K562 (cell line): ENCODE results near the gene MC2R. TPM values are rescaled to one million over a fixed set of nuclear protein-coding genes. Genes with fewer than 3 reads are reported as not detected.

Experiments
- ATAC-seq: fragments of 200-7000 bp; cut with Tn5 transposase; 3 replicates; pipeline ENCODE4 v1.9.1; 2020; ENCODE audit warnings: moderate library complexity
- BruUV-seq: library from RNA; stranded (reverse); fragments of 400-500 nt; replicated peaks from 2 replicates; lab custom pipeline; 2021; lab: Mats Ljungman, UMichigan
- CTCF ChIA-PET: fragments of 300-600 bp; formaldehyde crosslinking; extraction: SDS; loops from one replicate; lab custom pipeline; 2021; ENCODE audit warnings: low intra/inter-chr PET ratio; lab: Yijun Ruan, JAX
- POLR2A ChIA-PET: fragments of 300-600, 350-650 bp; sonication (Branson Sonifier 250); formaldehyde crosslinking; extraction: SDS; loops from one replicate; lab custom pipeline; 2021; ENCODE audit warnings: antibody characterized with exemption, inconsistent platforms; lab: Yijun Ruan, JAX
- DNase-seq, 4 experiments: peaks; one replicate each; pipeline versions ENCODE4 v3.0.0 to v3.0.0-alpha.2; 2011 to 2018; ENCODE audit warnings: low spot score in 3 of 4, mixed read lengths in 3 of 4; ENCODE audit errors: extremely low read depth in 1 of 4
- FAIRE-seq: peaks from 2 replicates; lab custom pipeline; 2011; peaks lifted over from hg19 to GRCh38; lab: Jason Lieb, UNC
- H2AFZ ChIP-seq: 2 replicates; pipeline ENCODE4 v1.6.0; 2011; ENCODE audit warnings: low read depth, low read length, control low read depth, inconsistent platforms
- H3K27ac ChIP-seq: fragments of 200-600 bp; 3 replicates; pipeline ENCODE4 v1.8.0; 2011; ENCODE audit warnings: low read depth, mild to moderate bottlenecking, control low read depth, inconsistent platforms, low read length, moderate library complexity, mixed read lengths; ENCODE audit errors: extremely low read depth
- H3K27me3 ChIP-seq, 2 experiments: fragments of 300-600 bp in 1 of 2; 2 replicates in 1 of 2; 3 replicates in 1 of 2; pipeline versions ENCODE4 v1.6.0 to v1.8.0; 2011; ENCODE audit warnings: inconsistent platforms in 2 of 2, low read length in 2 of 2, mild to moderate bottlenecking in 1 of 2, mixed read lengths in 1 of 2, moderate library complexity in 1 of 2; ENCODE audit not compliant: control insufficient read depth in 2 of 2, insufficient read depth in 2 of 2
- H3K36me3 ChIP-seq: fragments of 300-600 bp; 3 replicates; pipeline ENCODE4 v1.8.0; 2011; ENCODE audit warnings: mild to moderate bottlenecking, low read length, inconsistent platforms; ENCODE audit not compliant: control insufficient read depth, insufficient read depth
- H3K4me1 ChIP-seq, 2 experiments: fragments of 200-600 bp in 1 of 2; replicated peaks in 1 of 2; 2 replicates in 1 of 2; 3 replicates in 1 of 2; pipeline versions ENCODE4 v1.5.1 to v1.8.0; 2011; ENCODE audit warnings: inconsistent platforms in 2 of 2, low read length in 2 of 2, mild to moderate bottlenecking in 1 of 2, mixed read lengths in 1 of 2, moderate library complexity in 1 of 2; ENCODE audit not compliant: control insufficient read depth in 2 of 2, insufficient read depth in 2 of 2
- H3K4me2 ChIP-seq: 2 replicates; pipeline ENCODE4 v1.6.1; 2011; ENCODE audit warnings: low read length, control low read depth, inconsistent platforms, mixed read lengths; ENCODE audit not compliant: insufficient read depth
- H3K4me3 ChIP-seq: fragments of 200-600 bp; sonication (generic), shearing (Covaris generic); 2 replicates; pipeline ENCODE4 v1.5.1; 2016; ENCODE audit warnings: control low read depth, inconsistent platforms
- H3K79me2 ChIP-seq: fragments of 200-600 bp; 3 replicates; pipeline ENCODE4 v1.8.0; 2011; ENCODE audit warnings: low read length, inconsistent platforms; ENCODE audit not compliant: control insufficient read depth, insufficient read depth
- H3K9ac ChIP-seq, 2 experiments: 2 replicates each; pipeline versions ENCODE4 v1.6.0 to v1.6.1; 2011; ENCODE audit warnings: low read depth in 2 of 2, low read length in 2 of 2, control low read depth in 1 of 2, inconsistent platforms in 1 of 2, mild to moderate bottlenecking in 1 of 2, mixed read lengths in 1 of 2; ENCODE audit not compliant: insufficient read depth in 1 of 2
- H3K9me1 ChIP-seq: one replicate; pipeline ENCODE4 v1.6.0; 2011; ENCODE audit warnings: inconsistent platforms, mild to moderate bottlenecking, low read length, moderate library complexity; ENCODE audit not compliant: control insufficient read depth, insufficient read depth
- H3K9me3 ChIP-seq: replicated peaks from 2 replicates; pipeline ENCODE4 v1.5.1; 2011; ENCODE audit warnings: low read depth, low read length, inconsistent platforms; ENCODE audit not compliant: control insufficient read depth, insufficient read depth
- H4K20me1 ChIP-seq: replicated peaks from 2 replicates; pipeline ENCODE4 v1.6.1; 2011; ENCODE audit warnings: low read length, inconsistent platforms, mixed read lengths; ENCODE audit not compliant: control insufficient read depth, insufficient read depth
- BRF1 ChIP-seq: IDR thresholded peaks from 3 replicates; pipeline ENCODE4 v1.6.1; 2011; ENCODE audit warnings: borderline replicate concordance, mild to moderate bottlenecking; ENCODE audit not compliant: insufficient read length; ENCODE audit errors: extremely low read depth
- IRF2 ChIP-seq: sonication (generic); formaldehyde crosslinking; IDR thresholded peaks from 2 replicates; pipeline ENCODE4 v1.8.1; 2022; ENCODE audit warnings: mild to moderate bottlenecking, missing genetic modification reagents
- KHSRP ChIP-seq: fragments of 450-650 bp; IDR thresholded peaks from 2 replicates; pipeline ENCODE4 v1.6.1; 2017
- KLF16 ChIP-seq: IDR thresholded peaks from 2 replicates; pipeline ENCODE4 v1.6.1; 2016; ENCODE audit warnings: antibody characterized with exemption
- MAZ ChIP-seq, 2 experiments: fragments of 450-650 bp in 1 of 2; sonication (generic) in 1 of 2; formaldehyde crosslinking; IDR thresholded peaks in 1 of 2; conservative IDR thresholded peaks in 1 of 2; 2 replicates each; pipeline versions ENCODE4 v1.4.0 to v1.5.0; 2020; ENCODE audit warnings: mild to moderate bottlenecking in 1 of 2, missing genetic modification reagents in 1 of 2
- PCBP2 ChIP-seq: fragments of 200-400 bp; formaldehyde crosslinking; IDR thresholded peaks from 2 replicates; pipeline ENCODE4 v1.6.1; 2018; ENCODE audit warnings: low read length, low read depth, mild to moderate bottlenecking, moderate library complexity; ENCODE audit not compliant: poor library complexity, severe bottlenecking
- POLR2B ChIP-seq: fragments of 450-650 bp; IDR thresholded peaks from 2 replicates; pipeline ENCODE4 v1.6.1; 2018; ENCODE audit warnings: low read depth; ENCODE audit not compliant: partially characterized antibody
- PTRF ChIP-seq: fragments of 450-650 bp; IDR thresholded peaks from 2 replicates; pipeline ENCODE4 v1.6.1; 2016; ENCODE audit warnings: mild to moderate bottlenecking, missing genetic modification characterization, missing compliant biosample characterization
- SAFB ChIP-seq: fragments of 200-400 bp; formaldehyde crosslinking; IDR thresholded peaks from 2 replicates; pipeline ENCODE4 v1.6.1; 2017; ENCODE audit warnings: low read depth, low read length, borderline replicate concordance
- TEAD2 ChIP-seq: fragments of 450-650 bp; IDR thresholded peaks from 2 replicates; pipeline ENCODE4 v1.6.1; 2016; ENCODE audit warnings: missing genetic modification characterization, control low read depth, missing compliant biosample characterization
- ZNF707 ChIP-seq: fragments of 250-450 bp; sonication (Bioruptor Pico); conservative IDR thresholded peaks from 2 replicates; pipeline ENCODE4 v1.8.0; 2022; ENCODE audit warnings: inconsistent platforms, mild to moderate bottlenecking, moderate library complexity
- WGBS: fragments of 100-300 bp; shearing (Covaris generic); methylation state at CpG from one replicate; pipeline ENCODE4 v1.1.6; 2016; ENCODE audit warnings: low coverage, mixed read lengths; ENCODE audit not compliant: insufficient coverage; ENCODE audit errors: missing lambda C conversion rate; 5-methylcytosine and 5-hydroxymethylcytosine counted together
- in situ Hi-C: fragments of 300-500 bp; cut with MboI; formaldehyde crosslinking; loops from 4 replicates; pipeline ENCODE4 v1.15.0; 2018; ENCODE audit warnings: inconsistent platforms, mixed read lengths
- intact Hi-C: fragments of 100-400 bp; cut with micrococcal nuclease; formaldehyde crosslinking; loops from 2 replicates; pipeline ENCODE4 v1.14.2; 2022
- polyA plus RNA-seq, 8 experiments: library from polyadenylated mRNA; depleted of rRNA in 4 of 8; stranded (reverse) in 5 of 8; unstranded in 3 of 8; fragments of >200 nt; fragmentation: Nextera tagmentation in 2 of 8; fragmentation: Illumina TruSeq in 1 of 8; extraction: Ambion mirVana in 2 of 8; extraction: Trizol in 1 of 8; gene quantifications; 2 replicates each; pipeline versions ENCODE4 v1.2.1 to v1.2.3, GENCODE V29; 2011 to 2014; ENCODE audit warnings: inconsistent platforms in 1 of 8, missing spikeins in 1 of 8
- total RNA-seq, 7 experiments: library from RNA; depleted of rRNA in 6 of 7; stranded (reverse); fragments of >200 nt in 6 of 7; fragmentation: Illumina TruSeq in 2 of 7; extraction: Trizol in 2 of 7; gene quantifications; 2 replicates each; pipeline versions ENCODE4 v1.2.1 to v1.2.3, GENCODE V29; 2011 to 2021; ENCODE audit warnings: low replicate concordance in 1 of 7
- TF ChIP-seq, protein P1 (sequence below): sonication (generic); formaldehyde crosslinking; IDR thresholded peaks from 2 replicates; pipeline ENCODE4 v1.8.0; 2022; ENCODE audit warnings: mild to moderate bottlenecking, low read depth, missing genetic modification reagents

The MC2R gene
- total and polyA plus RNA-seq, 9 of the 15 experiments (the other 6 are each of a cell fraction or from before 2014, with no cell fraction given): not detected

DNA sequence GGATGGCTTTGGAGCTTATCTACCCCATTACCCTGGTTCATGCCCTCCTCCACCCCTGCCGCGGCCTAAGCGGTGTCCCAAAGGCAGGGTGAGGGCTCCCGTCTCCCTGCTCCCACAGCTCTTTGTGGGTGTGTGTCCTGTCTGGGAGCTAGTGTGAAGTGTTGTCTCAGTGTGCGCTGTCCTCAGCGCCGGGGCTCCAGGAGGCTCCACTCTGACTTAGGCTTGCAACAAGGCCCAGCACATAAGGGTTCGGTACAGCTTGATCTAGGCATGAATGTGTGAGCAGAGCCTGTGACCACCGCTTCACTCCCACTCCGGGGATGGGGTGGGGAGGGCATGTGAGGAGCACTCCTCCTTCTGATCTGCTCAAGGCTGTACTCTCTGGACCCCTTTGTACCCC lies 1.2 kb downstream of the MC2R start:
- BruUV-seq: no TSS peak
- Histone ChIP-seq H3K4me1 (no peaks in the 10 kb centered on the region), H3K27me3 (no peaks in the 10 kb centered on the region; a peak in 1 of 5 replicates), H3K27ac (no peak overlapping the region), H3K9me1 (no peaks in the 10 kb centered on the region), H3K9me3 (no peaks in the 10 kb centered on the region), H3K4me2 (no peak overlapping the region), H3K4me3 (no peak overlapping the region), H3K9ac (no peak overlapping the region)
- intact Hi-C loops: no loop called here
- FAIRE-seq: no peak
- TF ChIP-seq ZNF707 (CRISPR knock-in tag): no peak
- no peak for TF ChIP-seq SAFB
- TF ChIP-seq, all 486 proteins: peak for 0
- in situ Hi-C loops: no loop called here
- ChIA-PET POLR2A (no interaction called here), CTCF (interaction anchor here (0.6 kb wide), 1 partner anchor 27 kb away, joined by 4 read pairs; no protein-coding TSS in a partner anchor)
- no peaks in the 10 kb centered on the region for H4K20me1 ChIP-seq
- H3K79me2 ChIP-seq: no peaks in the 10 kb centered on the region
- DNase-seq (no peak), ATAC-seq (no peak)
- 0% methylated on average over 10 of the region's 10 CpGs for WGBS
- H3K36me3 ChIP-seq: no peaks in the 10 kb centered on the region
- H2AFZ ChIP-seq: no peak overlapping the region

DNA sequence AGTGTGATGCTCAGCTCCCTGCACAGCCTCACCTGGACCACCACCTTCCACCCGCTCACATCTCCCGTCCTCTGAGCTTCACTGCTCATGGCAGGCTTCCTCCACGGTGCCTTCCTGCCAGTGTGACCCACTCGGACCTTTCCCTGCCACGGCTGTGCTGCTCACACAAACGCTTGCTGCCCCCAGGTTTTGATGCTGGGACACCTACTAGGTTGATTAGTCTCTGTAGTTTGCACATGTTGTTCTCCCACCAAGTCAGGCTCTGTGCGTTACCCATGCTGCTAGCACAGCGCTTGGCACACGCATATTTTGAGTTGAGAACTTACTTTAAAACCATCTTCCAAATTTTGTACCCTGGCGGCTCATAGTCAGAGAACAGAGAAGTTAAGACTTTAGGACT lies 2.1 kb downstream of the MC2R start:
- BruUV-seq: no TSS peak
- no peak for DNase-seq
- CTCF ChIA-PET: no interaction called here

More for the DNA sequence above, 2.1 kb downstream of the MC2R start:
- H2AFZ ChIP-seq: no peak overlapping the region
- H3K79me2 ChIP-seq: no peaks in the 10 kb centered on the region
- no peak overlapping the region for H3K4me3 ChIP-seq
- no peaks in the 10 kb centered on the region; a peak in 1 of 5 replicates for H3K27me3 ChIP-seq
- in situ Hi-C loops (no loop called here), intact Hi-C loops (no loop called here)
- H3K9me1 ChIP-seq: no peaks in the 10 kb centered on the region
- H3K9ac ChIP-seq: no peak overlapping the region
- H4K20me1 ChIP-seq: no peaks in the 10 kb centered on the region
- POLR2A ChIA-PET: no interaction called here
- H3K4me1 ChIP-seq: no peaks in the 10 kb centered on the region
- ATAC-seq (no peak), FAIRE-seq (no peak)
- whole genome bisulfite sequencing: 1% methylated on average over 10 of the region's 10 CpGs
- H3K36me3 ChIP-seq: no peaks in the 10 kb centered on the region
- no peak for TF ChIP-seq TEAD2 (tag)
- no peak for TF ChIP-seq PCBP2
- TF ChIP-seq BRF1: no peak
- TF ChIP-seq, protein P1, sequence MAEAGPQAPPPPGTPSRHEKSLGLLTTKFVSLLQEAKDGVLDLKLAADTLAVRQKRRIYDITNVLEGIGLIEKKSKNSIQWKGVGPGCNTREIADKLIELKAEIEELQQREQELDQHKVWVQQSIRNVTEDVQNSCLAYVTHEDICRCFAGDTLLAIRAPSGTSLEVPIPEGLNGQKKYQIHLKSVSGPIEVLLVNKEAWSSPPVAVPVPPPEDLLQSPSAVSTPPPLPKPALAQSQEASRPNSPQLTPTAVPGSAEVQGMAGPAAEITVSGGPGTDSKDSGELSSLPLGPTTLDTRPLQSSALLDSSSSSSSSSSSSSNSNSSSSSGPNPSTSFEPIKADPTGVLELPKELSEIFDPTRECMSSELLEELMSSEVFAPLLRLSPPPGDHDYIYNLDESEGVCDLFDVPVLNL (CRISPR knock-in tag): no peak
- TF ChIP-seq KHSRP: no peak
- no peak for TF ChIP-seq MAZ (CRISPR knock-in tag; conservative IDR thresholded peaks at IDR 0.05 in 1 of 2, IDR thresholded peaks at IDR 0.05 in 1 of 2)
- no peak for TF ChIP-seq POLR2B
- no peak for TF ChIP-seq KLF16
- no peak for TF ChIP-seq PTRF
- TF ChIP-seq IRF2 (CRISPR knock-in tag): no peak
- H3K27ac ChIP-seq: no peak overlapping the region
- H3K4me2 ChIP-seq: no peak overlapping the region
- no peaks in the 10 kb centered on the region for H3K9me3 ChIP-seq
